Activated CD8-positive, alpha-beta T cell treated with anti-CD3 and anti-CD28 coated beads for 36 hours (primary cell): ENCODE results near the gene CBX6. TPM values are rescaled to one million over a fixed set of nuclear protein-coding genes. Genes with fewer than 3 reads are reported as not detected.

Experiments used
- ATAC-seq: fragments of 200-7000 bp; cut with Tn5 transposase; one replicate; pipeline ENCODE4 v1.10.0; 2021; ENCODE audit warnings: mild to moderate bottlenecking, moderate library complexity
- CTCF ChIA-PET: fragments of 350-600 bp; sonication (Branson Sonifier 250); formaldehyde crosslinking; loops from one replicate; lab custom pipeline; 2021; ENCODE audit warnings: antibody characterized with exemption; lab: Charles Lee
- POLR2A ChIA-PET: fragments of 350-600 bp; sonication (Branson Sonifier 250); formaldehyde crosslinking; loops from one replicate; lab custom pipeline; 2021; ENCODE audit warnings: antibody characterized with exemption; lab: Charles Lee
- DNase-seq: peaks from one replicate; pipeline ENCODE4 v3.0.0-alpha.2; 2020
- H3K27ac Mint-ChIP-seq: one replicate; pipeline ENCODE4 v1.8.0; 2021; ENCODE audit warnings: mild to moderate bottlenecking, mixed read lengths
- H3K27me3 Mint-ChIP-seq: one replicate; pipeline ENCODE4 v1.8.0; 2021; ENCODE audit warnings: mixed read lengths
- H3K36me3 Mint-ChIP-seq: one replicate; pipeline ENCODE4 v1.8.0; 2021; ENCODE audit warnings: low read depth, mixed read lengths
- H3K4me1 Mint-ChIP-seq: one replicate; pipeline ENCODE4 v1.8.0; 2021; ENCODE audit warnings: low read depth, mixed read lengths
- H3K4me3 Mint-ChIP-seq: one replicate; pipeline ENCODE4 v1.8.0; 2021; ENCODE audit warnings: mild to moderate bottlenecking, moderate library complexity, mixed read lengths
- H3K9me3 Mint-ChIP-seq: one replicate; pipeline ENCODE4 v1.8.0; 2021; ENCODE audit warnings: mixed read lengths
- intact Hi-C: fragments of 100-400 bp; cut with micrococcal nuclease; formaldehyde crosslinking; loops from one replicate; pipeline ENCODE4 v1.10.0; 2022
- total RNA-seq, 2 experiments: library from RNA; stranded (reverse); gene quantifications; one replicate each; pipeline ENCODE4 v1.2.3, GENCODE V29; 2021
- TF ChIP-seq, protein P1 (sequence below): fragments of 200-600 bp; IDR thresholded peaks from one replicate; pipeline ENCODE4 v1.8.0; 2022; ENCODE audit warnings: antibody characterized with exemption, mild to moderate bottlenecking

CBX6 gene
- total RNA-seq, 2 experiments from 2014 or later: 97.7 to 99.4 TPM

DNA sequence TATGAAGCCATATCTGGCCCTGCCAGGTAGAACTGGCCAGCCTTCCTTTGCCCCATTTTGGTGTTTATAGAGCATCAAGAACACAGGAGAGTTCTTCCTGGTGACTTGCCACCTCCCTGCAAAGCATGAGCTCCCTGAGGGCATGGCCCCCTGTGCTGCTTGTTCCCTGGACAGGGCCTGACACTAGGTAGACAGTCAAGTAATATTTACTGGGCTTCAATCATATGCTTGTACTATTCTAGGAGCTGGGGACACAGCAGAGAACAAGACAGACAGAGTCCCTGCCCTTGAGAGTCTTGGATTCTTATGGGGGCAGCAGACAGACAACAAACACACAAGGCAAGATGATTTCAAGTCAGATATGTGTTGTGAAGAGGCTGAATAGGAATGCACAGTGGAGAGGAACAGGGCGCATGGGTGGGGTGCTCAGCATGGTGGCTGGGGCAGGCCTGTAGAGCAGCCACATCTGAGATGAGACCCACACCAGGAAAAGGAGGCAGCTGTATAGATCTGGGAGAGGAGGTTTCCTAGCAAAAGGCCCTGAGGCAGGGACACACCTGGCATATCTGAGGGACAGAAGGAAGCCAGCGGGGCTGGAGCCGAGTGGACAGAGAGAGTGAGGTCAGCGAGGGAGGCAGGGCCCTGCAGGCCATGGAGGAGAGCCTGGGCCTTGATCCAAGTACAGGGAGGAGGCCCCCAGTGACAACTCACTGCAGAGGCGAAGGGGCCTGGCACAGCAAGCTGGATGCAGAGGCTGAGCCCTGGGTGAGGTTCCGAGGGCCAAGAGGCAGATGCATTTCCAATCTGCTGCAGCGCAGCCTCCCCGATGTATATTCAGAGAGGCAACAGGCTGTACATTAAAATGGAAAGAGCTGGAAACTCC, 10.2 kb upstream of the CBX6 start:
- no peaks in the 10 kb centered on the region for H3K27me3 Mint-ChIP-seq
- ATAC-seq (no peak), DNase-seq (no peak)
- no peaks in the 10 kb centered on the region for H3K36me3 Mint-ChIP-seq
- no peak overlapping the region for H3K4me3 Mint-ChIP-seq
- H3K9me3 Mint-ChIP-seq: no peaks in the 10 kb centered on the region
- TF ChIP-seq, protein P1, sequence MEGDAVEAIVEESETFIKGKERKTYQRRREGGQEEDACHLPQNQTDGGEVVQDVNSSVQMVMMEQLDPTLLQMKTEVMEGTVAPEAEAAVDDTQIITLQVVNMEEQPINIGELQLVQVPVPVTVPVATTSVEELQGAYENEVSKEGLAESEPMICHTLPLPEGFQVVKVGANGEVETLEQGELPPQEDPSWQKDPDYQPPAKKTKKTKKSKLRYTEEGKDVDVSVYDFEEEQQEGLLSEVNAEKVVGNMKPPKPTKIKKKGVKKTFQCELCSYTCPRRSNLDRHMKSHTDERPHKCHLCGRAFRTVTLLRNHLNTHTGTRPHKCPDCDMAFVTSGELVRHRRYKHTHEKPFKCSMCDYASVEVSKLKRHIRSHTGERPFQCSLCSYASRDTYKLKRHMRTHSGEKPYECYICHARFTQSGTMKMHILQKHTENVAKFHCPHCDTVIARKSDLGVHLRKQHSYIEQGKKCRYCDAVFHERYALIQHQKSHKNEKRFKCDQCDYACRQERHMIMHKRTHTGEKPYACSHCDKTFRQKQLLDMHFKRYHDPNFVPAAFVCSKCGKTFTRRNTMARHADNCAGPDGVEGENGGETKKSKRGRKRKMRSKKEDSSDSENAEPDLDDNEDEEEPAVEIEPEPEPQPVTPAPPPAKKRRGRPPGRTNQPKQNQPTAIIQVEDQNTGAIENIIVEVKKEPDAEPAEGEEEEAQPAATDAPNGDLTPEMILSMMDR: no peak
- peaks cover 24% of the 10 kb centered on the region for H3K4me1 Mint-ChIP-seq
- ChIA-PET POLR2A (interaction anchor here (0.7 to 1.2 kb wide), 2 partner anchors 17 kb away, joined by 3 read pairs; no protein-coding TSS in a partner anchor), CTCF (interaction anchor here (1.3 to 2.8 kb wide), 3 partner anchors 13 to 121 kb away, joined by 3 to 7 read pairs (median 4); no protein-coding TSS in a partner anchor)
- intact Hi-C loops: no loop called here
- H3K27ac Mint-ChIP-seq: no peak overlapping the region

DNA sequence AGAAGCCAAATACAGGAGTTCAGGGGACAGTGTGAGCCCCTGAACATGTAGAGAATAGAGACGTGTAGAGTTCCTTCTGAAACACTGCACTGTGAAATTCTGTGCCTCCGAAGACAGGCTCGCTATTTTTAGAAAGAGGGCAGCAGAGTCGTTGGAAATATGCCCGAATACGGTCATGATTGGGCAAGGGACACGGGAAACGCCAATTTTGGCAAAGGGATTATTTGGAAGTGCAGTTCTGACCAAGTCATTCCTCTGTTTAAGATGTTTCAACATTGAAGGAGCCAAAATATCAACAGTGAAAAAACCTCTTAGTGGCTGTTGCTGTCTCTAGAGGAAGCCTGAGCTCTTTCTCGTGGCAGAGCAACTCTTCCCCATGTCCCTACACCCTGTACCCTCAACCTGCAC, 9.5 kb upstream of the CBX6 start:
- H3K27me3 Mint-ChIP-seq: no peaks in the 10 kb centered on the region
- peaks cover 23% of the 10 kb centered on the region for H3K4me1 Mint-ChIP-seq
- ATAC-seq (no peak), DNase-seq (no peak)
- CTCF ChIA-PET: interaction anchor here (1.3 to 2.8 kb wide), 3 partner anchors 12 to 122 kb away, joined by 3 to 7 read pairs (median 4); no protein-coding TSS in a partner anchor
- H3K9me3 Mint-ChIP-seq: no peaks in the 10 kb centered on the region
- intact Hi-C loops: no loop called here
- no peaks in the 10 kb centered on the region for H3K36me3 Mint-ChIP-seq
- TF ChIP-seq, protein P1: no peak
- H3K4me3 Mint-ChIP-seq: no peak overlapping the region
- H3K27ac Mint-ChIP-seq: no peak overlapping the region
- POLR2A ChIA-PET: interaction anchor here (0.8 to 1.2 kb wide), 2 partner anchors 17 to 20 kb away, joined by 3 to 4 read pairs; no protein-coding TSS in a partner anchor

DNA sequence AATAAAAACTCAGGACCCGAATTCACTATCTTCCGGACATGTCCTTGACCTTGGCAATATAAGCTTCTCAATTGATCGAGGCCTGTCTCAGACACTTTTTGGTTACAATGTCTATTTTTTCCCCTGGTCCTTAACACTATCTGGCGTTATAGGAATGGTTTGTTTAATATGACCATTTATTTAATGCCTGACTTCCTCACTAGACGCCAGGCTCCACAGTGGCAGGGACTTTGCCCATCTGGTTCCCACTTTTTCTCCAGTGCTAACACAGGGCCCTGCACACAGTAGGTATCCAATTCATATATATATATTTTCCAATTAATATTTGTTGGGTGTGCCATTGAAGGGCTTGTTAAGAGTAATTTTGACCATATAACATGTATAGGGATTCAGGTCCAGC, 7.9 kb upstream of the CBX6 start:
- intact Hi-C loops: loop anchor here (10.0 kb wide), 1 partner anchor 235 kb away; no protein-coding TSS in a partner anchor
- CTCF ChIA-PET: no interaction called here
- Mint-ChIP-seq H3K4me1 (peaks cover 27% of the 10 kb centered on the region), H3K9me3 (no peaks in the 10 kb centered on the region), H3K27ac (no peak overlapping the region), H3K27me3 (no peaks in the 10 kb centered on the region), H3K36me3 (no peaks in the 10 kb centered on the region), H3K4me3 (no peak overlapping the region)
- DNase-seq (no peak), ATAC-seq (no peak)
- TF ChIP-seq, protein P1: no peak
- POLR2A ChIA-PET: interaction anchor here (0.9 kb wide), 1 partner anchor 10 kb away, joined by 3 read pairs; no protein-coding TSS in a partner anchor

DNA sequence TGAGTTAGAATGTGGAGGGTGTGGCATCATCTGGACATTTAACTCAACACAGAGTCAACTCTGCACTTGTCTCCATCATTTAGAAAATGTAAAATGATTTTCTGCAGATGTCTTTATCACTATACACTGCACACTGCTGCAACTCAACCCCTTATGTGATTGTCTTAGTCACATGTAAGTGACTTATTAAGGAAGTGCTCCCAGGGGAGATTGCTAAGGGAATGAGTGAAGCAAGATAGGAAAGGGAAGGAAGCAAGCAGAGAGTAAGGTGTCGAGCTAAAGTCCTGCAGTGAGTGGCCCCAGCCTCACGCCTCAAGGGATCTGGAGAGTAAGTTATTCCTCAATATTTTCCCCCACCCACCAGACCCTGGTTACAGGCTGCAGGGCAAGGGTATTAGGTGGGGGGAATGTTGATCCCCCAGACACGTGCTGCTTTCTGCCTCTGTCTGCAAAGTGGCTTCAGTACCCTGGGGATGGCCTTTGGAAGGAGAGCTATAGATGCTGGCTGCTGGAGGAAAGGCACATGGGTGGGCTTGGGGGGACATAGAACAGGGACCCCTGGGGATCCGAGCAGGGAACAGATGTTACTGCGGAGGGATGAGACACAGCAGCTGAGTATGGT, 7.2 kb upstream of the CBX6 start:
- Mint-ChIP-seq H3K27ac (no peak overlapping the region), H3K4me1 (peaks cover 34% of the 10 kb centered on the region), H3K36me3 (no peaks in the 10 kb centered on the region), H3K4me3 (no peak overlapping the region), H3K27me3 (no peaks in the 10 kb centered on the region), H3K9me3 (no peaks in the 10 kb centered on the region)
- ChIA-PET CTCF (interaction anchor here (2.7 kb wide), 1 partner anchor 10 kb away, joined by 14 read pairs; no protein-coding TSS in a partner anchor), POLR2A (interaction anchor here (0.9 kb wide), 1 partner anchor 10 kb away, joined by 3 read pairs; no protein-coding TSS in a partner anchor)
- ATAC-seq: no peak
- intact Hi-C loops: loop anchor here (10.0 kb wide), 1 partner anchor 236 kb away; no protein-coding TSS in a partner anchor
- DNase-seq: no peak
- TF ChIP-seq, protein P1: no peak
